B cell (primary cell): Measurements from ENCODE around the gene TTC4. TPM values are rescaled to one million over a fixed set of nuclear protein-coding genes. Genes with fewer than 3 reads are reported as not detected.
A peak's percentile ranks its signal among the peaks of the same experiment; 100 is the strongest.

Experiments used
- ATAC-seq: fragments of 200-7000 bp; cut with Tn5 transposase; one replicate; pipeline ENCODE4 v1.10.0; 2021; ENCODE audit warnings: low read depth, mild to moderate bottlenecking, moderate number of reproducible peaks, moderate library complexity
- CTCF ChIA-PET: fragments of 350-600 bp; sonication (Branson Sonifier 250); formaldehyde crosslinking; loops from one replicate; lab custom pipeline; 2021; ENCODE audit warnings: antibody characterized with exemption, inconsistent platforms; lab: Charles Lee
- POLR2A ChIA-PET: fragments of 350-600 bp; sonication (Branson Sonifier 250); formaldehyde crosslinking; loops from one replicate; lab custom pipeline; 2021; ENCODE audit warnings: antibody characterized with exemption; lab: Charles Lee
- DNase-seq: peaks from one replicate; pipeline ENCODE4 v3.0.0; 2013
- H2AFZ ChIP-seq: 2 replicates; pipeline ENCODE4 v1.6.1; 2012; ENCODE audit warnings: mild to moderate bottlenecking, low read depth, low read length; ENCODE audit not compliant: insufficient read depth, poor library complexity, severe bottlenecking
- H3K27ac ChIP-seq, 2 donors: 1 replicate in 1 of 2; 2 replicates in 1 of 2; pipeline ENCODE4 v1.5.1; 2012 to 2013; ENCODE audit warnings: low read length in 2 of 2, mild to moderate bottlenecking in 2 of 2, moderate library complexity in 1 of 2
- H3K27me3 ChIP-seq, 4 experiments: fragments of 200-600 bp in 1 of 4; sonication (generic) in 1 of 4; replicated peaks in 1 of 4; 1 replicate in 2 of 4; 2 replicates in 2 of 4; pipeline versions ENCODE4 v1.6.1 to v1.7.0; 2013 to 2016; ENCODE audit warnings: low read length in 3 of 4, mild to moderate bottlenecking in 2 of 4, mixed read lengths in 1 of 4, moderate library complexity in 1 of 4; ENCODE audit not compliant: insufficient read depth in 4 of 4, control insufficient read depth in 3 of 4; ENCODE audit errors: control extremely low read depth in 1 of 4
- H3K36me3 ChIP-seq, 2 experiments: replicated peaks in 1 of 2; 1 replicate in 1 of 2; 2 replicates in 1 of 2; pipeline versions ENCODE4 v1.6.1 to v1.7.1; 2013; ENCODE audit warnings: low read length in 1 of 2; ENCODE audit not compliant: insufficient read depth in 2 of 2, control insufficient read depth in 1 of 2; ENCODE audit errors: control extremely low read depth in 1 of 2, extremely low read depth in 1 of 2
- H3K4me1 ChIP-seq, 2 donors: fragments of 200-600 bp in 1 of 2; sonication (generic) in 1 of 2; 1 replicate in 1 of 2; 2 replicates in 1 of 2; pipeline versions ENCODE4 v1.5.1 to v1.6.1; 2013 to 2017; ENCODE audit warnings: low read length in 2 of 2; ENCODE audit not compliant: control insufficient read depth in 2 of 2, insufficient read depth in 2 of 2
- H3K4me2 ChIP-seq: replicated peaks from 2 replicates; pipeline ENCODE3; 2012; ENCODE audit warnings: mild to moderate bottlenecking, low read depth, low read length; ENCODE audit not compliant: poor library complexity, severe bottlenecking
- H3K4me3 ChIP-seq, 5 experiments: fragments of 200-600 bp in 1 of 5; sonication (generic) in 1 of 5; 1 replicate in 3 of 5; 2 replicates in 2 of 5; pipeline versions ENCODE4 v1.5.1 to v1.7.0; 2011 to 2016; ENCODE audit warnings: low read length in 4 of 5, mild to moderate bottlenecking in 4 of 5, low read depth in 2 of 5, control low read depth in 1 of 5, moderate library complexity in 1 of 5; ENCODE audit not compliant: insufficient read depth in 1 of 5; ENCODE audit errors: control extremely low read depth in 1 of 5, extremely low read depth in 1 of 5
- H3K79me2 ChIP-seq: fragments of 200-600 bp; sonication (generic); one replicate; pipeline ENCODE4 v1.6.0; 2016; ENCODE audit warnings: low read length; ENCODE audit not compliant: control insufficient read depth, insufficient read depth
- H3K9ac ChIP-seq: fragments of 200-600 bp; sonication (generic); 2 replicates; pipeline ENCODE4 v1.6.1; 2017; ENCODE audit warnings: mild to moderate bottlenecking, low read length, moderate library complexity
- H3K9me3 ChIP-seq, 3 donors: one replicate each; pipeline versions ENCODE4 v1.6.1 to v1.7.1; 2013; ENCODE audit warnings: low read length in 2 of 3; ENCODE audit not compliant: control insufficient read depth in 2 of 3, insufficient read depth in 1 of 3; ENCODE audit errors: control extremely low read depth in 1 of 3
- H4K20me1 ChIP-seq: 2 replicates; pipeline ENCODE4 v1.6.0; 2012; ENCODE audit warnings: mild to moderate bottlenecking, low read length; ENCODE audit not compliant: insufficient read depth, control insufficient read depth, poor library complexity, severe bottlenecking
- H3K27ac Mint-ChIP-seq: one replicate; pipeline ENCODE4 v1.8.0; 2021; ENCODE audit warnings: mixed read lengths
- H3K27me3 Mint-ChIP-seq: one replicate; pipeline ENCODE4 v1.8.0; 2021; ENCODE audit warnings: mixed read lengths
- H3K4me1 Mint-ChIP-seq: one replicate; pipeline ENCODE4 v1.8.0; 2021; ENCODE audit warnings: mixed read lengths
- H3K4me3 Mint-ChIP-seq: one replicate; pipeline ENCODE4 v1.8.0; 2021; ENCODE audit warnings: mixed read lengths
- H3K9me3 Mint-ChIP-seq: one replicate; pipeline ENCODE4 v1.8.0; 2022; ENCODE audit warnings: mixed read lengths; ENCODE audit not compliant: insufficient read depth
- CTCF ChIP-seq: fragments of 200-600 bp; IDR thresholded peaks from one replicate; pipeline ENCODE4 v1.8.0; 2022; ENCODE audit warnings: antibody characterized with exemption, mild to moderate bottlenecking
- EZH2 ChIP-seq: IDR thresholded peaks from 2 replicates; pipeline ENCODE4 v1.6.1; 2012; ENCODE audit warnings: borderline replicate concordance, low read depth, mild to moderate bottlenecking, moderate library complexity, low read length; ENCODE audit not compliant: insufficient read depth, poor library complexity, severe bottlenecking
- WGBS: methylation state at CpG from one replicate; pipeline ENCODE4 v1.1.5; 2013; ENCODE audit warnings: missing lambda C conversion rate; ENCODE audit not compliant: insufficient coverage; 5-methylcytosine and 5-hydroxymethylcytosine counted together
- intact Hi-C: fragments of 100-400 bp; cut with micrococcal nuclease; formaldehyde crosslinking; loops from one replicate; pipeline ENCODE4 v1.10.0; 2022
- polyA minus RNA-seq: library from RNA; depleted of rRNA, polyadenylated mRNA; stranded (reverse); fragments of >200 nt; gene quantifications from 2 replicates; pipeline ENCODE4 v1.2.3, GENCODE V29; 2012
- polyA plus RNA-seq: library from polyadenylated mRNA; depleted of rRNA; stranded (reverse); fragments of >200 nt; gene quantifications from 2 replicates; pipeline ENCODE4 v1.2.3, GENCODE V29; 2012
- total RNA-seq, 2 donors: library from RNA; stranded (reverse); fragments of 120-200 nt in 1 of 2; gene quantifications; 1 replicate in 1 of 2; 2 replicates in 1 of 2; pipeline versions ENCODE4 v1.2.3 to v1.2.4, GENCODE V29; 2013 to 2022

The TTC4 gene, protein sequence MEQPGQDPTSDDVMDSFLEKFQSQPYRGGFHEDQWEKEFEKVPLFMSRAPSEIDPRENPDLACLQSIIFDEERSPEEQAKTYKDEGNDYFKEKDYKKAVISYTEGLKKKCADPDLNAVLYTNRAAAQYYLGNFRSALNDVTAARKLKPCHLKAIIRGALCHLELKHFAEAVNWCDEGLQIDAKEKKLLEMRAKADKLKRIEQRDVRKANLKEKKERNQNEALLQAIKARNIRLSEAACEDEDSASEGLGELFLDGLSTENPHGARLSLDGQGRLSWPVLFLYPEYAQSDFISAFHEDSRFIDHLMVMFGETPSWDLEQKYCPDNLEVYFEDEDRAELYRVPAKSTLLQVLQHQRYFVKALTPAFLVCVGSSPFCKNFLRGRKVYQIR
- total RNA-seq (19.9 and 23.9 TPM in 2 replicates), polyA plus RNA-seq (9.9 and 10.5 TPM in 2 replicates), polyA minus RNA-seq (7.7 and 8.2 TPM in 2 replicates)
- total RNA-seq (2013): 22.1 TPM

DNA sequence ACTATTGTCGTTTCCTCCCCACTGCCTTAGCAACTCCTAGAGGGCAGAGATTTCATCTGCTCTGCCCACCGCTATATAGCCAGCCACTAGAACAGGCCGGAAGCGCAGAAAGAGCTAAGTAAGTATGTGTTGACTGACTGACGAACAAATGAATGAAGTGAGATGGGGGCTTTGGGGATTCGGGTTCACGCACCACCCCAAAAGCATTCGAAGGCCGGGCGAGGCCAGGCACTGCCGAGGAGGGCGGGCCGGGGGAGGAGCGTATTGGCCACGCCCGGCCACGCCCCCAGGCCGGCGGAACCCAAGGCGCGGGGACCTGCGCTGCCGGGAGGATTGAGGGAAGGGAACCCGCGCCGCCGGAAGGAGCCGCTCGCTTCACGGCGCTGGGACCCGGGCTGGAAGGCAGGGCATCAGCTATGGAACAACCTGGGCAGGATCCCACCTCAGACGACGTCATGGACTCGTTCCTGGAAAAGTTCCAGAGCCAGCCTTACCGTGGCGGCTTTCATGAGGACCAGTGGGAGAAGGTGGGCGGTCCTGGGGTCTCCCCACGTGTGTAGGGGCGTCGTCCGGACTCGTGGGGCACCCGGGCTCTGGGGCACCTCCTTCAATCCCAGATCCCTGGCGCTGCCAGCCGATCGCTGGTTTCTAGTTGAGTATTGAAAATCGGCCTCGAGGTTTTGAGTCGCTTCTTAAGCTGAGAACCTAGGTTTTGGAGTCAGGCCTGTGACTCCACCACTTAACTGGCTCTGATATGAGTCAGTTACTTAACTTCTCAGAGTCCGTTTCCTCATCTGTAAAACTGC, at the start of gene TTC4:
Gene TTC4, plus strand, starts transcription at position 369 of the 806 bp plus-strand sequence. Its CDS starts 48 bp downstream, at position 417.
- ChIA-PET CTCF (interaction anchor here (1.7 kb wide), 1 partner anchor 85 kb away, joined by 5 read pairs; the partner anchor contains the start of gene TTC22), POLR2A (interaction anchor here (1.2 kb wide), 1 partner anchor 85 kb away, joined by 3 read pairs; the partner anchor contains the start of gene TTC22)
- intact Hi-C loops: loop anchor here (1.0 to 2.0 kb wide), 5 partner anchors 49 to 769 kb away; partner anchors contain the start of genes DHCR24, LRRC42, PARS2 and SSBP3
- H3K27ac Mint-ChIP-seq: peak within 1 kb of the TSS; percentile 83
- Histone ChIP-seq H4K20me1 (peaks cover 4% of the 10 kb centered on the region), H3K9me3 (no peaks in the 10 kb centered on the region), H3K4me2 (peak within 1 kb of the TSS; percentile 79), H3K79me2 (peaks cover 28% of the 10 kb centered on the region), H2AFZ (peak within 1 kb of the TSS; percentile 95), H3K36me3 (peaks cover 0 to 11% of the 10 kb centered on the region in 2 experiments), H3K9ac (peak within 1 kb of the TSS; percentile 83), H3K27me3 (no peaks in the 10 kb centered on the region), H3K4me1 (peaks cover 16 to 17% of the 10 kb centered on the region in 2 donors), H3K27ac (peak within 1 kb of the TSS; percentile 50 to 71), H3K4me3 (peak within 1 kb of the TSS; percentile 81 to 92 (median 91))
- DNase-seq (peak; percentile 91), ATAC-seq (peak; percentile 99)
- under 1% methylated on average over 47 of the region's 51 CpGs for WGBS
- H3K4me3 Mint-ChIP-seq: peak within 1 kb of the TSS; percentile 87
- no peaks in the 10 kb centered on the region for H3K9me3 Mint-ChIP-seq
- TF ChIP-seq EZH2 (no peak), CTCF (no peak)
- H3K4me1 Mint-ChIP-seq: peaks cover 26% of the 10 kb centered on the region
- H3K27me3 Mint-ChIP-seq: no peaks in the 10 kb centered on the region
